K562 (cell line): Measurements from ENCODE around the gene HOXB4. TPM values are rescaled to one million over a fixed set of nuclear protein-coding genes. Genes with fewer than 3 reads are reported as not detected.

Experiments used
- ARID3A ChIP-seq: IDR thresholded peaks from 2 replicates; pipeline ENCODE4 v1.6.1; 2012; ENCODE audit warnings: low read depth, low read length, improper control_type of control experiment, borderline replicate concordance
- ATF4 ChIP-seq: fragments of 450-650 bp; formaldehyde crosslinking; IDR thresholded peaks from 2 replicates; pipeline ENCODE4 v1.4.0; 2022; ENCODE audit warnings: mild to moderate bottlenecking, moderate library complexity
- BCLAF1 ChIP-seq, 2 experiments: fragments of 450-650 bp in 1 of 2; IDR thresholded peaks; 2 replicates each; pipeline ENCODE4 v1.6.1; 2011 to 2017; ENCODE audit warnings: low read depth in 2 of 2, antibody characterized with exemption in 1 of 2, borderline replicate concordance in 1 of 2, low read length in 1 of 2, mild to moderate bottlenecking in 1 of 2, mixed read lengths in 1 of 2; ENCODE audit not compliant: control insufficient read depth in 1 of 2
- CBX5 ChIP-seq: IDR thresholded peaks from 2 replicates; pipeline ENCODE4 v1.6.1; 2014; ENCODE audit warnings: low read depth, borderline replicate concordance
- CHCHD3 ChIP-seq: fragments of 250-450 bp; sonication (Bioruptor Pico); IDR thresholded peaks from 2 replicates; pipeline ENCODE4 v2.1.2; 2022; ENCODE audit warnings: mild to moderate bottlenecking
- MBD1 ChIP-seq: fragments of 250-450 bp; sonication (Bioruptor Pico); IDR thresholded peaks from 2 replicates; pipeline ENCODE4 v1.8.0; 2022; ENCODE audit warnings: inconsistent platforms
- PHF20 ChIP-seq: fragments of 450-650 bp; IDR thresholded peaks from 2 replicates; pipeline ENCODE4 v1.6.1; 2018; ENCODE audit not compliant: partially characterized antibody
- POLR3A ChIP-seq: IDR thresholded peaks from 2 replicates; pipeline ENCODE4 v1.6.1; 2011; ENCODE audit warnings: borderline replicate concordance, mild to moderate bottlenecking, moderate library complexity; ENCODE audit not compliant: insufficient read length, insufficient read depth; ENCODE audit errors: extremely low read depth
- SLC30A9 ChIP-seq: fragments of 250-450 bp; sonication (Bioruptor Pico); IDR thresholded peaks from 2 replicates; pipeline ENCODE4 v1.8.0; 2022; ENCODE audit warnings: mild to moderate bottlenecking, moderate library complexity
- SMARCE1 ChIP-seq: fragments of 450-650 bp; IDR thresholded peaks from 2 replicates; pipeline ENCODE4 v1.7.1; 2016; ENCODE audit warnings: mild to moderate bottlenecking
- TARDBP ChIP-seq: fragments of 450-650 bp; IDR thresholded peaks from 2 replicates; pipeline ENCODE4 v1.6.1; 2016
- TCF7L2 ChIP-seq: fragments of 150-350 bp; IDR thresholded peaks from 2 replicates; pipeline ENCODE4 v1.6.1; 2016; ENCODE audit warnings: low read depth, mild to moderate bottlenecking, low read length, moderate library complexity
- ZNF436 ChIP-seq: fragments of 250-450, 450-650 bp; sonication (Bioruptor Pico); formaldehyde crosslinking; IDR thresholded peaks from 2 replicates; pipeline ENCODE4 v1.7.0; 2020; ENCODE audit warnings: mild to moderate bottlenecking
- ZNF766 ChIP-seq: fragments of 200-800 bp; sonication (Bioruptor generic); conservative IDR thresholded peaks from 2 replicates; pipeline ENCODE4 v1.6.1; 2016; ENCODE audit warnings: missing genetic modification characterization, missing compliant biosample characterization
- polyA plus RNA-seq, 8 experiments: library from polyadenylated mRNA; depleted of rRNA in 4 of 8; stranded (reverse) in 5 of 8; unstranded in 3 of 8; fragments of >200 nt; fragmentation: Nextera tagmentation in 2 of 8; fragmentation: Illumina TruSeq in 1 of 8; extraction: Ambion mirVana in 2 of 8; extraction: Trizol in 1 of 8; gene quantifications; 2 replicates each; pipeline versions ENCODE4 v1.2.1 to v1.2.3, GENCODE V29; 2011 to 2014; ENCODE audit warnings: inconsistent platforms in 1 of 8, missing spikeins in 1 of 8
- total RNA-seq, 7 experiments: library from RNA; depleted of rRNA in 6 of 7; stranded (reverse); fragments of >200 nt in 6 of 7; fragmentation: Illumina TruSeq in 2 of 7; extraction: Trizol in 2 of 7; gene quantifications; 2 replicates each; pipeline versions ENCODE4 v1.2.1 to v1.2.3, GENCODE V29; 2011 to 2021; ENCODE audit warnings: low replicate concordance in 1 of 7
- TF ChIP-seq, protein P1 (sequence below), 2 experiments: IDR thresholded peaks in 1 of 2; conservative IDR thresholded peaks in 1 of 2; 2 replicates each; pipeline ENCODE4 v1.6.1; 2016; ENCODE audit warnings: low read depth in 2 of 2, mild to moderate bottlenecking in 1 of 2, missing compliant biosample characterization in 1 of 2, missing genetic modification characterization in 1 of 2, moderate library complexity in 1 of 2

Gene HOXB4
- total and polyA plus RNA-seq, 9 of the 15 experiments (the other 6 are each of a cell fraction or from before 2014, with no cell fraction given): 1.6 to 34.9 (median 14.9) TPM

DNA sequence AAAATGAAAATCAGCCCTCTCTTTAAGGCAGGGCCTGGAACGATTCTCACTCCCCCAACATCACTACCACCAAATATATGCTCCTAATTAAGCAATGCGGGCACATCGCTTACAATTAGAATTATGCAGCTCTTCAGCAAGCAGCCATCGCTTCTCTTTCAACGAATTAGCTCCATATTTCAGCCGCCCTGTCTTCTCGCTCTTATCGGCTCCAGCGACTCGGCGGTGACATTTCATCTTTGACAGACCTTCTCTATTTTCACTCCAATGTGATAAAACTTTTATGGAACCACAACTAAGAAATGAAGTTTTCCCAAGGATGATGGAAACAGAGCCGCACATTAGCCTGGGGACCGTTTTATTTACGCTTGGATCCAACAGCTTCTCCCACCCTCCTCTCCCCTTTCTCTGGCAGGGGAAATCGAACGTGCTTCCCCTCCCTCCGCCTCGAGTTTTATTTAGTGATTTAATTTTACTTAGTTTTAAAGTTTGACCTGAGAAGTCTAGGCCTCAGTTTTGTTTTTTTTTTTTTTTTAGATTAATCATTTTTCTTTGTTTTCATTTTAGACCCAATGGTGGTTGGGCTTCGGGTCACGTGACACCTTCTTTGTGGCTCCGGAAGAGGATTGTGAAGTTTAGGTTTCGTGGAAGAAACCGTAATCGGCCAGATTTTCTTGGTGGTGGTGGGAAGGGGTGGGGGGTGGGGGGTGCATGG lies 30.2 kb downstream of the HOXB4 start (continued):
- TF ChIP-seq MBD1 (CRISPR knock-in tag): no peak
- peak; percentile 35; the same call in 1 of the 2 replicates for TF ChIP-seq ZNF766 (CRISPR knock-in tag)
- no peak for TF ChIP-seq ARID3A
- TF ChIP-seq, protein P1, sequence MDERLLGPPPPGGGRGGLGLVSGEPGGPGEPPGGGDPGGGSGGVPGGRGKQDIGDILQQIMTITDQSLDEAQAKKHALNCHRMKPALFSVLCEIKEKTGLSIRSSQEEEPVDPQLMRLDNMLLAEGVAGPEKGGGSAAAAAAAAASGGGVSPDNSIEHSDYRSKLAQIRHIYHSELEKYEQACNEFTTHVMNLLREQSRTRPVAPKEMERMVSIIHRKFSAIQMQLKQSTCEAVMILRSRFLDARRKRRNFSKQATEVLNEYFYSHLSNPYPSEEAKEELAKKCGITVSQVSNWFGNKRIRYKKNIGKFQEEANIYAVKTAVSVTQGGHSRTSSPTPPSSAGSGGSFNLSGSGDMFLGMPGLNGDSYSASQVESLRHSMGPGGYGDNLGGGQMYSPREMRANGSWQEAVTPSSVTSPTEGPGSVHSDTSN (CRISPR knock-in tag; IDR thresholded peaks at IDR 0.05; ENCODE audit: low read depth): no peak
- TF ChIP-seq, protein P1 (tag; conservative IDR thresholded peaks at IDR 0.05; ENCODE audit: low read depth): peak; percentile 95
- no peak for TF ChIP-seq TCF7L2
- no peak for TF ChIP-seq POLR3A
- no peak for TF ChIP-seq BCLAF1 (IDR thresholded peaks at IDR 0.05; ENCODE audit: borderline replicate concordance in 1 of 2, control insufficient read depth in 1 of 2, low read depth in 2 of 2, low read length in 1 of 2)
- no peak for TF ChIP-seq ATF4 (CRISPR knock-in tag)
- peak; percentile 60 for TF ChIP-seq SMARCE1
- TF ChIP-seq ZNF436 (CRISPR knock-in tag): no peak
- no peak for TF ChIP-seq TARDBP
- no peak for TF ChIP-seq CHCHD3 (CRISPR knock-in tag)
- no peak for TF ChIP-seq PHF20
- TF ChIP-seq SLC30A9 (CRISPR knock-in tag): no peak
- no peak for TF ChIP-seq CBX5
